H1 (cell line): Measurements from ENCODE around the gene DNAJB14.

Experiments
- CTCF ChIP-seq, 3 experiments: IDR thresholded peaks; 1 replicate in 2 of 3; 2 replicates in 1 of 3; pipeline versions ENCODE4 v1.5.1 to v1.6.1; 2011; ENCODE audit warnings: low read length in 3 of 3, mild to moderate bottlenecking in 3 of 3, inconsistent platforms in 2 of 3, low read depth in 1 of 3, moderate library complexity in 1 of 3; ENCODE audit not compliant: insufficient read depth in 1 of 3; ENCODE audit errors: control extremely low read depth in 1 of 3
- MAFK ChIP-seq: IDR thresholded peaks from 2 replicates; pipeline ENCODE4 v1.6.1; 2012; ENCODE audit warnings: low read depth, mild to moderate bottlenecking, improper control_type of control experiment, low read length
- POLR2AphosphoS5 ChIP-seq: IDR thresholded peaks from 2 replicates; pipeline ENCODE4 v1.6.1; 2011; ENCODE audit warnings: low read depth, low read length
- RXRA ChIP-seq: IDR thresholded peaks from 2 replicates; pipeline ENCODE4 v1.6.1; 2011; ENCODE audit warnings: low read depth, mild to moderate bottlenecking, low read length, moderate library complexity; ENCODE audit not compliant: insufficient read depth
- SP1 ChIP-seq: IDR thresholded peaks from 2 replicates; pipeline ENCODE4 v1.6.1; 2011; ENCODE audit warnings: low read depth, low read length

GRCh38 chr4:99886146-99886545 lies 60.3 kb downstream of the DNAJB14 start:
- TF ChIP-seq SP1 = no peak
- no peak for TF ChIP-seq RXRA
- no peak for TF ChIP-seq CTCF (IDR thresholded peaks at IDR 0.05; ENCODE audit: control extremely low read depth in 1 of 3, insufficient read depth in 1 of 3, low read depth in 1 of 3, low read length in 3 of 3)
- TF ChIP-seq MAFK = no peak
- TF ChIP-seq POLR2AphosphoS5 = no peak
